ENCODE data around the gene IL1R1.
A peak's percentile ranks its signal among the peaks of the same experiment; 100 is the strongest.

Gene IL1R1

GRCh38 chr2:102149243-102149642, 6.7 kb downstream of the IL1R1 start:
- Mint-ChIP-seq H3K27me3 (ENCODE audit: low read depth, poor library complexity) (no peaks in the 10 kb centered on the region), H3K9me3 (peaks cover 63% of the 10 kb centered on the region), H3K36me3 (ENCODE audit: low read depth) (peaks cover 54% of the 10 kb centered on the region), H3K4me1 (peaks cover 11% of the 10 kb centered on the region), H3K27ac (no peak overlapping the region), H3K4me3 (no peak overlapping the region)
- TF ChIP-seq CTCF (IDR thresholded peaks at IDR 0.05): no peak
- DNase-seq: no peak

- Mint-ChIP-seq H3K36me3 (ENCODE audit: low read depth) (peaks cover 49% of the 10 kb centered on the region), H3K9me3 (peaks cover 57% of the 10 kb centered on the region), H3K27me3 (ENCODE audit: low read depth, poor library complexity) (no peaks in the 10 kb centered on the region), H3K4me1 (peaks cover 11% of the 10 kb centered on the region), H3K4me3 (no peak overlapping the region), H3K27ac (no peak overlapping the region)
- no peak for TF ChIP-seq CTCF (IDR thresholded peaks at IDR 0.05)
- DNase-seq: no peak
Measured at GRCh38 chr2:102149644-102150455, 7.3 kb downstream of the IL1R1 start.

GRCh38 chr2:102154364-102154763, 11.8 kb downstream of the IL1R1 start:
- DNase-seq: no peak
- H3K27me3 Mint-ChIP-seq (ENCODE audit: low read depth, poor library complexity): no peaks in the 10 kb centered on the region
- peaks cover 12% of the 10 kb centered on the region for H3K9me3 Mint-ChIP-seq
- peaks cover 15% of the 10 kb centered on the region for H3K36me3 Mint-ChIP-seq (ENCODE audit: low read depth)
- peaks cover 19% of the 10 kb centered on the region for H3K4me1 Mint-ChIP-seq
- no peak overlapping the region for H3K4me3 Mint-ChIP-seq
- no peak for TF ChIP-seq CTCF (IDR thresholded peaks at IDR 0.05)
- peak overlapping the region; percentile 47 for H3K27ac Mint-ChIP-seq

- no peak for DNase-seq
- no peaks in the 10 kb centered on the region for H3K27me3 Mint-ChIP-seq (ENCODE audit: low read depth, poor library complexity)
- TF ChIP-seq CTCF (IDR thresholded peaks at IDR 0.05): no peak
- peaks cover 15% of the 10 kb centered on the region for H3K36me3 Mint-ChIP-seq (ENCODE audit: low read depth)
- peaks cover 19% of the 10 kb centered on the region for H3K4me1 Mint-ChIP-seq
- peaks cover 11% of the 10 kb centered on the region for H3K9me3 Mint-ChIP-seq
- no peak overlapping the region for H3K4me3 Mint-ChIP-seq
- no peak overlapping the region for H3K27ac Mint-ChIP-seq
Measured at GRCh38 chr2:102154946-102155702, 12.6 kb downstream of the IL1R1 start.

GRCh38 chr2:102155703-102156515, 13.4 kb downstream of the IL1R1 start:
- H3K9me3 Mint-ChIP-seq: peaks cover 6% of the 10 kb centered on the region
- H3K36me3 Mint-ChIP-seq (ENCODE audit: low read depth): peaks cover 17% of the 10 kb centered on the region
- no peak for TF ChIP-seq CTCF (IDR thresholded peaks at IDR 0.05)
- no peak for DNase-seq
- H3K4me1 Mint-ChIP-seq: peaks cover 19% of the 10 kb centered on the region
- no peak overlapping the region for H3K4me3 Mint-ChIP-seq
- no peak overlapping the region for H3K27ac Mint-ChIP-seq
- H3K27me3 Mint-ChIP-seq (ENCODE audit: low read depth, poor library complexity): no peaks in the 10 kb centered on the region

Data from nephron progenitor cell (in vitro differentiated cells).